Spleen (tissue), 11 donors: ENCODE results near the gene CD8A. TPM values are rescaled to one million over a fixed set of nuclear protein-coding genes. Genes with fewer than 3 reads are reported as not detected.

Source experiments
- DNase-seq: peaks from one replicate; pipeline ENCODE4 v3.0.0-alpha.2; 2020
- H3K27ac ChIP-seq, 8 donors: fragments of 200-600 bp; sonication (generic) in 7 of 8; 1 replicate in 4 of 8; 2 replicates in 4 of 8; pipeline versions ENCODE4 v1.5.0 to v1.8.0; 2016 to 2021; ENCODE audit warnings: inconsistent platforms in 4 of 8, mild to moderate bottlenecking in 4 of 8, moderate library complexity in 1 of 8
- H3K27me3 ChIP-seq, 7 donors: fragments of 200-600 bp; sonication (generic) in 6 of 7; replicated peaks in 1 of 7; 1 replicate in 4 of 7; 2 replicates in 3 of 7; pipeline versions ENCODE4 v1.5.0 to v1.8.0; 2016 to 2021; ENCODE audit warnings: inconsistent platforms in 3 of 7, mild to moderate bottlenecking in 1 of 7
- H3K36me3 ChIP-seq, 6 donors: fragments of 200-600 bp; sonication (generic) in 5 of 6; 1 replicate in 4 of 6; 2 replicates in 2 of 6; pipeline versions ENCODE4 v1.5.0 to v1.8.0; 2016 to 2021; ENCODE audit warnings: inconsistent platforms in 2 of 6
- H3K4me1 ChIP-seq, 6 donors: fragments of 200-600 bp; sonication (generic) in 5 of 6; 1 replicate in 3 of 6; 2 replicates in 3 of 6; pipeline versions ENCODE4 v1.5.0 to v1.8.0; 2016 to 2021; ENCODE audit warnings: inconsistent platforms in 3 of 6
- H3K4me3 ChIP-seq, 8 donors: fragments of 200-600 bp; sonication (generic) in 7 of 8; 1 replicate in 4 of 8; 2 replicates in 4 of 8; pipeline versions ENCODE4 v1.5.0 to v1.8.0; 2016 to 2021; ENCODE audit warnings: inconsistent platforms in 4 of 8, mild to moderate bottlenecking in 4 of 8, moderate library complexity in 2 of 8
- H3K9me3 ChIP-seq, 8 donors: fragments of 200-600 bp; sonication (generic) in 7 of 8; 1 replicate in 4 of 8; 2 replicates in 4 of 8; pipeline versions ENCODE4 v1.5.0 to v1.8.0; 2016 to 2021; ENCODE audit warnings: inconsistent platforms in 4 of 8
- CTCF ChIP-seq, 11 experiments: fragments of 200-600 bp in 7 of 11; fragments of 450-650 bp in 4 of 11; sonication (generic) in 4 of 11; IDR thresholded peaks in 8 of 11; conservative IDR thresholded peaks in 3 of 11; 1 replicate in 7 of 11; 2 replicates in 4 of 11; pipeline versions ENCODE4 v1.4.0 to v1.8.0; 2016 to 2021; ENCODE audit warnings: antibody characterized with exemption in 11 of 11, inconsistent platforms in 4 of 11, mild to moderate bottlenecking in 1 of 11
- POLR2A ChIP-seq, 3 donors: fragments of 450-650 bp; IDR thresholded peaks; one replicate each; pipeline ENCODE4 v1.5.1; 2017; ENCODE audit warnings: antibody characterized with exemption in 3 of 3, mild to moderate bottlenecking in 1 of 3
- POLR2AphosphoS5 ChIP-seq, 3 donors: sonication (generic); formaldehyde crosslinking; IDR thresholded peaks; one replicate each; pipeline ENCODE4 v1.5.1; 2017; ENCODE audit warnings: antibody characterized with exemption in 3 of 3
- whole genome bisulfite sequencing, 5 donors: extraction: QIAGEN DNeasy Blood & Tissue Kit in 3 of 5; methylation state at CpG; one replicate each; pipeline versions ENCODE4 v1.1.5 to v1.1.7; 2013 to 2018; 5-methylcytosine and 5-hydroxymethylcytosine counted together
- intact Hi-C: fragments of 100-400 bp; cut with DNase I; formaldehyde crosslinking; loops from one replicate; pipeline ENCODE4 v1.15.0; 2023; ENCODE audit warnings: low total_unique reads
- polyA plus RNA-seq, 3 donors: library from polyadenylated mRNA; stranded (reverse); fragments of 200-250 nt; gene quantifications; one replicate each; pipeline ENCODE4 v1.2.1, GENCODE V29; 2013
- total RNA-seq, 7 donors: library from RNA; depleted of rRNA in 3 of 7; stranded (reverse); fragments of >200 nt in 3 of 7; fragmentation: NEBNext Ultra II Directional in 4 of 7; extraction: Animal tissue kit (Norgen Biotek cat#: 25700) in 4 of 7; gene quantifications; one replicate each; pipeline versions ENCODE4 v1.1.0 to v1.2.1, GENCODE V29; 2016 to 2021
- donor health status: healthy with polysubstance abuse.
- donor health status: DM: no; HTN: no; CAD: no; lungs with moderate emphysema.
- donor health status: DM: no; HTN: no; CAD: no.
- donor health status: Bipolar disorder and iron deficiency.
- donor health status: healthy.
- donor health status: DM: no; HTN: no; CAD: no.
- donor health status: DM: yes; HTN: yes; CAD: no.

Gene CD8A
- total and polyA plus RNA-seq, 10 donors, result 14.2 to 182 (median 95.8) TPM

- TF ChIP-seq POLR2A (IDR thresholded peaks at IDR 0.05), result no peak
- TF ChIP-seq POLR2AphosphoS5 (IDR thresholded peaks at IDR 0.05), result no peak
- TF ChIP-seq CTCF (IDR thresholded peaks at IDR 0.05 in 8 of 11, conservative IDR thresholded peaks at IDR 0.05 in 3 of 11), result no peak
- peaks cover 0 to 25% (median 10%) of the 10 kb centered on the region in 6 donors for H3K36me3 ChIP-seq
- intact Hi-C loops, result no loop called here
- H3K9me3 ChIP-seq, result no peaks in the 10 kb centered on the region
- no peak for DNase-seq
- H3K27ac ChIP-seq, result peak overlapping the region in 7 of 8 donors; percentile 6 to 86 (median 62)
- H3K4me1 ChIP-seq, result peaks cover 16 to 61% (median 31%) of the 10 kb centered on the region in 6 donors
- no peak overlapping the region for H3K4me3 ChIP-seq
- 58 to 81% (median 68%) methylated on average over 3 of the region's 3 CpGs for WGBS, 5 donors
- no peaks in the 10 kb centered on the region for H3K27me3 ChIP-seq
Measured at GRCh38 chr2:86779971-86780370, 10.7 kb downstream of the CD8A start.

- TF ChIP-seq POLR2A (IDR thresholded peaks at IDR 0.05) (no peak), CTCF (IDR thresholded peaks at IDR 0.05 in 8 of 11, conservative IDR thresholded peaks at IDR 0.05 in 3 of 11) (no peak), POLR2AphosphoS5 (IDR thresholded peaks at IDR 0.05) (peak in 1 of 3 donors; percentile 48)
- Histone ChIP-seq H3K9me3 (no peaks in the 10 kb centered on the region), H3K4me1 (peaks cover 8 to 51% (median 23%) of the 10 kb centered on the region in 6 donors), H3K36me3 (peaks cover 0 to 35% (median 18%) of the 10 kb centered on the region in 6 donors), H3K27me3 (no peaks in the 10 kb centered on the region), H3K27ac (peak overlapping the region; percentile 6 to 86 (median 60)), H3K4me3 (no peak overlapping the region)
- no peak for DNase-seq
- intact Hi-C loops, result no loop called here
- 32 to 73% (median 47%) methylated on average over 2 of the region's 2 CpGs for WGBS, 5 donors
Measured at GRCh38 chr2:86778957-86779356, 11.8 kb downstream of the CD8A start.

GRCh38 chr2:86776532-86776931, 14.2 kb downstream of the CD8A start:
- Histone ChIP-seq H3K4me3 (no peak overlapping the region), H3K27ac (no peak overlapping the region), H3K27me3 (no peaks in the 10 kb centered on the region), H3K4me1 (peaks cover 3 to 27% (median 8%) of the 10 kb centered on the region in 6 donors), H3K9me3 (no peaks in the 10 kb centered on the region), H3K36me3 (peaks cover 0 to 60% (median 39%) of the 10 kb centered on the region in 6 donors)
- 82 to 96% (median 93%) methylated on average over 7 of the region's 7 CpGs for WGBS, 5 donors
- DNase-seq, result no peak
- TF ChIP-seq CTCF (IDR thresholded peaks at IDR 0.05 in 8 of 11, conservative IDR thresholded peaks at IDR 0.05 in 3 of 11) (no peak), POLR2A (IDR thresholded peaks at IDR 0.05) (no peak), POLR2AphosphoS5 (IDR thresholded peaks at IDR 0.05) (no peak)
- intact Hi-C loops, result no loop called here

- intact Hi-C loops, result no loop called here
- H3K4me3 ChIP-seq, result no peak overlapping the region
- no peaks in the 10 kb centered on the region for H3K9me3 ChIP-seq
- no peak for TF ChIP-seq CTCF (IDR thresholded peaks at IDR 0.05 in 8 of 11, conservative IDR thresholded peaks at IDR 0.05 in 3 of 11)
- TF ChIP-seq POLR2A (IDR thresholded peaks at IDR 0.05), result no peak
- no peak for TF ChIP-seq POLR2AphosphoS5 (IDR thresholded peaks at IDR 0.05)
- H3K27me3 ChIP-seq, result no peaks in the 10 kb centered on the region
- WGBS, 5 donors, result 36 to 57% (median 46%) methylated on average over 4 of the region's 4 CpGs
- peaks cover 0 to 72% (median 46%) of the 10 kb centered on the region in 6 donors for H3K36me3 ChIP-seq
- peaks cover 0 to 15% (median 8%) of the 10 kb centered on the region in 6 donors for H3K4me1 ChIP-seq
- no peak for DNase-seq
- no peak overlapping the region for H3K27ac ChIP-seq
Measured at GRCh38 chr2:86775338-86775737, 15.4 kb downstream of the CD8A start.
